ENCODE results near the gene SERINC2.

The SERINC2 gene

GRCh38 chr1:31412732-31413404, at the start of gene SERINC2:
TSS of gene SERINC2 (plus strand) at chr1:31413213. CDS start at chr1:31413266, 53 bp downstream.
- no peak for DNase-seq

GRCh38 chr1:31364561-31365250, 48.3 kb upstream of the SERINC2 start:
- no peak for DNase-seq

GRCh38 chr1:31366796-31367195, 46.2 kb upstream of the SERINC2 start:
- DNase-seq, result no peak

- no peak for DNase-seq
Observed at GRCh38 chr1:31368611-31369107, 44.4 kb upstream of the SERINC2 start.

GRCh38 chr1:31370021-31370420, 43.0 kb upstream of the SERINC2 start:
- no peak for DNase-seq

- no peak for DNase-seq
Observed at GRCh38 chr1:31370565-31370964, 42.4 kb upstream of the SERINC2 start.

GRCh38 chr1:31371121-31371959, 41.7 kb upstream of the SERINC2 start:
- DNase-seq, result no peak

- no peak for DNase-seq
Observed at GRCh38 chr1:31372051-31372450, 41.0 kb upstream of the SERINC2 start.

GRCh38 chr1:31372751-31373055, 40.3 kb upstream of the SERINC2 start:
- no peak for DNase-seq

- no peak for DNase-seq
Observed at GRCh38 chr1:31373056-31373896, 39.7 kb upstream of the SERINC2 start, which contains the start of gene FABP3. TSS of gene FABP3 (minus strand) at chr1:31373076. CDS start at chr1:31373014, 62 bp downstream.

- DNase-seq, result no peak
Observed at GRCh38 chr1:31373897-31374486, 39.0 kb upstream of the SERINC2 start.

GRCh38 chr1:31374511-31375196, 38.4 kb upstream of the SERINC2 start:
- no peak for DNase-seq

- no peak for DNase-seq
Observed at GRCh38 chr1:31376375-31377134, 36.5 kb upstream of the SERINC2 start.

- DNase-seq, result no peak
Observed at GRCh38 chr1:31377364-31377863, 35.6 kb upstream of the SERINC2 start.

- no peak for DNase-seq
Observed at GRCh38 chr1:31378001-31378400, 35.0 kb upstream of the SERINC2 start.

- no peak for DNase-seq
Observed at GRCh38 chr1:31380181-31380580, 32.8 kb upstream of the SERINC2 start.

GRCh38 chr1:31381394-31382294, 31.4 kb upstream of the SERINC2 start:
- no peak for DNase-seq

GRCh38 chr1:31382379-31382989, 30.5 kb upstream of the SERINC2 start:
- no peak for DNase-seq

- DNase-seq, result no peak
Observed at GRCh38 chr1:31383967-31384366, 29.0 kb upstream of the SERINC2 start.

Measured in KG1 (cell line).